GM19035 (cell line): Measurements from ENCODE around the gene KRT10.

ENCODE experiments used
- ATAC-seq: cut with Tn5 transposase; IDR thresholded peaks from one replicate; pipeline ENCODE4 v1.9.1; 2021; ENCODE audit not compliant: unreplicated experiment

Gene KRT10

DNA sequence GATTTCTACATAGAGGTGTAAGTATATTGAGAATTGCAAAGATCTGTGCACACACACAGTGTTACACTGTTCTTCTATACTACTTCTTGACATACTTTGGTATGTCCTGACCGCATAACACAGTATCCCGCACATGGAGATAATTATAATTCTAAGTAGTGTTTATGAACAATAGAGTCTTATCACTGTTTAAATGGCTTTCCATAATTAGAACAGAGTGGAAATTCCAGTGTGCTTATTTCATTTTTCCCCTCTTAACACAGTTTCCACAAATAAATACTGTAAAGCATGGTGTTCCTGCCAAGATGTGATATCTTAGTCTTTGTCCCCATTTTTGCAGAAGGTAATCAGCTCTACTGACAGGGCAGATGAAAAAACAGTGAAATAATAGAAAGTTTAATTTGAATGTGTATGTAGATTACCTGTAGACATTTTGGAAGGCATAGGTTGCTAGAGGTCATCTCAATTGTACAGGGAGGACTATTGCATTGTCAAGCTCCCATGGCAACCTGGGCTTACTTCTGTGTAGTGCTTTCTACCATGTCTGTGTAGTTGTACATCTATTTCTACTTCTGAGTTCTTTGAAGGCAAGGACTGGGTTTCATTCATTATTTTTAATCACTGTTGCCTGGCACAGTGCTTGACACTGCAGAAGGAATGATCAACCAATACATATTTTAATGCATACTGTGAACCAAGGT, 12.5 kb downstream of the KRT10 start:
- ATAC-seq: no peak

DNA sequence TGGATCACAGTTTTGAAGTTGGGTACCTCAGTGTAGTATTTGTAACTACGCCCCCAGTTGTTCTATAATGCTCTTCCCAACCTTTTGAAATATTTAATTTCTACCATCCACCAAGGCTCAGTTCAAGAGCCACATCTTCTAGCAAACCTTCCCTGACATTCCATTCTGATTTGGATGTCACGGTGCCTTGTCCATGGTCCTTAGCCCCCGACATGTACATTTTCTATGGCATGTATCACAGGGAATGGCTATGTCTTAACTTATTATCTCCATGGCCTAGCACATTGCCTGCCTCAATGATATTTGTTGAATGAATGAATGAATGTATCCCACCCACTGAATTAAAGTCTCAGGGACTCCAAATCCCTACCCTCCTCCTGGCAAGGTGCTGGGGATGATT, 16.3 kb downstream of the KRT10 start:
- ATAC-seq: no peak

DNA sequence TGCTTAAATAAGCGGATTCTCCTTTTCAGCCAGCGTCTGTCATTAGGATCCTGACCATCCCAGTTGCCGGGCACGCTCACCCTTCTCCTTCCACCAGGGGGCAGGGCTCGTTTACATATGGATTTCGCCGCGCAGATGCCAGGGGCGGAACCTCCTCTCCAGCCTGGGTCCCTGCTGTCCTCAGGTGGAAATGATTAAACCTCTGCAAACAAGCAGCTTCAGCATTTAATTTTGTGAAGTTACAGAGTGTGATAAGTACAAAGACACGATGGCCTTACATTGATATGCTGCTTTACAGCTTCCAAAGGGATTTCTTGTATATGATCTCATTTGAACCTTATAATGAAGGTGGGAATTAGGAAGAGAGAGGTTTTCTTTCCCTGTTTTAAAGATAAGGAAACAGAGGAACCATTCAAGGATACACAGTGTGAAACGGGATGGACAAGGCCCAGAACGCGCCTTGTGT, 18.8 kb downstream of the KRT10 start:
- ATAC-seq: peak; percentile 58

DNA sequence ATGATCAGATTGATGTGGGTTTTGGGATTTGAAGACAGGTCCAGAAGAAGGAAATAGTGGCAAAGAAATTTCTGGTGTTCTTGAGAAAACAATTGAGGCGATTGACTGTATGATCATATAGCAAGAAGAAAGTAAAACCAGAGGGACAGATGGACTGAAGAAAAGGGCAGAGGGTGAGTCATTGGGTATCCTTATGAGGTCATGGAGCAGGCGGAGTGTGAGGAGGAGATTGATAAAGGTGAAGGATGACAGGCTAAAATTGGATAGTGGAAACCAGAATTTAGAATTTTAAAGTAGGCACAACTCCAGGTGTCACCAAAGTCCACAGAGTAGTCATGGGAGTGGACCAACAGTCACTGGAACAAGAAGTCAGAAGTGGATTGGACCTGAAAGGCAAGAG, 21.3 kb downstream of the KRT10 start:
- no peak for ATAC-seq

DNA sequence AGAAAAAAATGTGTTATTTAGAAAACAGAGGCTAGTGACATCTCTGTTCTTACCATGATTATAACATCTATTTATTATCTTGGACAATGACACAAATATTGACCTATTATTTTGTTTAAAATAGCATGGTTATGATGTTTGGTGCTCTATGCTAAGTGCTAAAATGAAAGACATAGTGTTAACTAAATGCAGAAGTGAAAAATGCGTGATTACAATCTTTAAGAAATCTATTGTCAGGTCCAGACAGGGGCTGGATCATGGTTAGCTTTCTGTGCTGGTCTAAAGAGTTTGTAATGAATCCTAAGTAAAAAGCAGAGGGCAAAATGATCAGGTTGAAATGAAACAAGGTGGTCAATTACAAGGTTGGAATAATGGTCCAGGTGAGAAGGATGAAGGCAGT, 22.0 kb downstream of the KRT10 start:
- no peak for ATAC-seq

DNA sequence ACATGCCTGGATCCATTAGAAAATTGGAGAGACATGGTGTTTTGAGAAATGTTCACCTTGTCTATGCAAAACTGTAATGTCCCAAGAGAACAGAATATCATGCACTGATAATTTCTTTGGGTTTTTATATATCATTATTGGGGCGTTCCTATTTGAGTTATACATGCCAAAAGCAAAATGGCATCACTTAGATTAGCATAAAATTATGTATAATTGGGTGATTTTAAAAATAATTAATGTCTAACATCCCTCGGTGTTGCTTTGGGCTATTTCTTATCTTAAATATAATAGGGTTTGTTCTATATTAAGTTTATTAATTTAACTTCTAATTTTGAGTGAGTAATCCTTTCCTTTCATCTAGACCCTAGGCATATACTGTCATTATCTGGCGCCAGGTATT, 22.6 kb downstream of the KRT10 start, which contains the start of gene KRT28:
Gene KRT28 (minus strand): TSS at position 101 of the 400 bp plus-strand sequence. CDS start 66 bp downstream, at position 35.
- ATAC-seq: no peak

DNA sequence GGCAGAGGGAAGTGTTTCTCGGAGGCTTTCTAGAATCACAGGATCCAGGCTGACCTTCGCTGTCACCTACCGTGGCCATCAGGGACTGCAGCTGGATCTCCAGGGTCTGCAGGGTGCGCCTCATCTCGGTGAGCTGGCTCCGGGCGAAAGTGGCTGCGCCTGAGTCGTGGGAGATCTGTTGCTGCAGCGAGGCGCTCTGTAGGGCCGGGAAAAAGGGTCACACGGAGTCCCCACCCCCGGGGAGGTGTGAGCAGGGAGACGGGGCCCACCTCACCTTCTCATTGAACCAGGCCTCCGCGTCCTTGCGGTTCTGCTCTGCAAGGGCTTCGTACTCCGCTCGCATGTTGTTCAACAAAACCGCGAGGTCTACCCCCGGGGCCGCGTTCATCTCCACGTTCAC, 25.6 kb downstream of the KRT10 start:
- ATAC-seq: no peak

DNA sequence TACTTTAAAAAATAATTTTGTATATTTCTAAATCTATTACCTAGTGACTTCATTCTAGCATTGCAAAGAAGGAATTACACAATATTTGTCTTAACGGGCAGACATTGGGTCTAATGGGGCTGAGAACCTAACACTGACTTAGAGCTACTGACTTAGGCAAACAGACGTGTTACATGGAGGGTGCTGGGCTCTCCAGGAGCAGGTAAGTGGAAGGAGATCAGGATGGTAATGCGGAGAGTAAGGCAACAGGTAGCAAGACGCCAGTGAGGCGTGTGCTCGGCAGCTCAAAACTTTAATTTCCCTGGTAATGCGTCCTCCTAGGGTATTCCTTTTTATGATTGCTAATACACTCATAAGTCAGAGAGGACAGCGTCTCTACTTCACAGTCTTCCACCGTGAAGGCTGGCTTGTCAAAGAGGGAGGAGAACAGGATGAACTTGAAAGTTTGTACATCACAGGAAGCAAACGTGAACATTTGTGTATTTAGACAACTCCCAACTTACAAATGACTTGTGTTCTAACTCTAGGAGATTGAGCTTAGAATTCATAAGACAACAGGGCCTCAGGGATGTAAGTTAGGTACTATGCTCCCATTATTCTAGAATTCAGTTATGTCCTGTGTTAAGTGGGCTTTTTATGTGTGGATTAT, 27.3 kb downstream of the KRT10 start:
- ATAC-seq: no peak

DNA sequence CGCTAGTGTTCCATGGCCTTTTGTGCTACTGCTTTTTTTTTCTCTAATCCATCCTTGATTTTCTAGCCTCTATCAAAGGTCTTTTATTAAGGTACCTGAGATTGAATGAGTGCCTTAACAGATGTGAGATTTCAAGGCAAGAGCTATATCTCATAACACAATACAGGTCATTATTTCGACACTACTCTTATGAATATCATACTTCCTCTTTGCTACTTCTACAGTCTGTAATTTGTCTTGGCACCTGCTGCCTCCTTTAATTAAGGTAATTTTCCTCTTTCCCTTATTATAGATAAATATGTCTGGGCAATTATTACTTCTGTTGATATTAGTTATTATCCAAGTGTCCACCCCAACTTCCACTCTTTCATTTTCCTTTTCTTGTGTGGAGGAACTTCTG, 27.9 kb downstream of the KRT10 start:
- no peak for ATAC-seq

DNA sequence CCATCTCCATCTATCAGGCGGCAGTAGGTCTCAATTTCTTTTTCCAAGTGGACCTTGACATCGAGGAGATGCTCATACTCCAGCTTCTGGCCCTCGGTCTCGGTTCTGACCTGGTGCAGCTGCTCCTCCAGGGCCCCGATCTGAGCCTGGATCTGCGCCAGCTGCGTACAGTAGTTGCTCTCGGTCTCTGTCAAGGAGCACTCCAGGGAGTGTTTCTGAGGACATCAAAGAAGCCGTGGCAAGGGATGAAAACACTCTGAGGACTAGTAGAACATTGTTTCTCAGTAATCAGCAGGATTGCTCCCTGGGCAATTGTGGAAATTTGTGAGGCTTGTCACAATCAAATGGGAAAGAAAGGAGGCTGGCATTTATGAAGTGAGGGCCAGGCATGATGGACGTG, 28.6 kb downstream of the KRT10 start:
- no peak for ATAC-seq

DNA sequence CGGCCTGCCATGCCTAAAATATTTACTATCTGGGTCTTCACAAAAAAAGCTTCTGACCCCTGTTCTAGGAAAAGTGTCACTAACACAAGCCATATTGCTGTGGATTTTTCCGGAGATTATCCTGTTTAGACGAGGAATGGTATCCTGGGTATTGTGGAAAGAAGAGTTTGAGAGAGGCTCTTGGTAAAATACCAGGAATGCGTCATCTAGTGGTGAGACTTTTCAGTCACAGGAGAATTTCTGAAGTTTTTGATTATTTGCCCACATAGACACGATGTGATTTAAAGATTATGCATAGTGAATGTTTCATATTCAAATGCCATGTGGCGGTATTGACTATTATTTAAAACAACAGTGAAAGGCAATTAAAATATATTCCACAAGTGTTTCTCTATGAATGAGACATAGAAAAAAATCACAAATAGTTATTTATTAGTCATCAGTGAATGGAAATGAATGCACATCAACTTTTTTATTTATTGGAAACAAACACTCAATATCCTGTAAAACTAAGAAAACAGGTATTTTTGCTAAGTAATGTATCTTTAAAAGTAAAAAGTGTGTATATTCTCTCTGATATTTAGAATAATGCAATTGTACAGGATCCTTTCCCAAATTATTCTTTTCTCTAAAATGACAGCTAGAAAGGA, 30.5 kb downstream of the KRT10 start:
- no peak for ATAC-seq

DNA sequence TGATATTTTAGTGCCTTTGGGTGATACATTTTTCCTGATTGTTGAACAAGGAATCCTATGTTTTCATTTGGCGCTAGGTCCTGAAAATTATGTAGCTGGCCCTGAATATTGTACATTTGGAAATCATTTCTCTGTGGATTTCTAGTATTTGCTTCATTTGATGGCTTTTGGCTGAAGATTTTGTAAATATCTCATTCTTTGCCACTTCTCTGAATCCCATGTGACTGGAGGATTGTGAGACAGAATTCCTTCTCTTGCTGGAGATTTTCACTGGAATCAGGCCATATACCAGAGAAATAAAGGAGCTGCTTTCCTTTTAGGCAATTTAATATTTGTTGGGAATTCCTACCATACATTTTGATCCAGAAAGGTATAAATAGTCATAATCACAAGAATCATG, 31.3 kb downstream of the KRT10 start:
- ATAC-seq: no peak

DNA sequence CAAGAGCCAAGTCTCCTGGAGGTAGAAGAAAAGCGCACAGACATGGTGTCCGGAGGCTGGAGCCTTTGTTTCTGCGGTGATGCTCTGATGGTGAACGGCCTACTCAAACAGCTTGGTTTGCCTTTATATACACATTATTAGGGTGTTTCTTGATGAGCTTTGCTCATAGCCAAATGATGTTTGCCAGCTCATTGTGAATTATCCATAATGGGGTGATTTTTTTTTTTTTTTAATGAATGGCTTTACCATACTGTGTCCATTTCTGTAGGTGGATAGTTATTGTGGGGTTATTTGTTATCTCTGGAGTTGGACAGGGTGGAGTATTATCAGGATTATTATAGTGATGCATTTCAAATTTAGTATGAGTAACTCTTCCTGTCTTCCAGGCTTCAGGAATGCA, 40.0 kb downstream of the KRT10 start, which contains the start of gene KRT27:
Gene KRT27 (minus strand): TSS at position 101 of the 400 bp plus-strand sequence. CDS start 57 bp downstream, at position 44.
- ATAC-seq: no peak

DNA sequence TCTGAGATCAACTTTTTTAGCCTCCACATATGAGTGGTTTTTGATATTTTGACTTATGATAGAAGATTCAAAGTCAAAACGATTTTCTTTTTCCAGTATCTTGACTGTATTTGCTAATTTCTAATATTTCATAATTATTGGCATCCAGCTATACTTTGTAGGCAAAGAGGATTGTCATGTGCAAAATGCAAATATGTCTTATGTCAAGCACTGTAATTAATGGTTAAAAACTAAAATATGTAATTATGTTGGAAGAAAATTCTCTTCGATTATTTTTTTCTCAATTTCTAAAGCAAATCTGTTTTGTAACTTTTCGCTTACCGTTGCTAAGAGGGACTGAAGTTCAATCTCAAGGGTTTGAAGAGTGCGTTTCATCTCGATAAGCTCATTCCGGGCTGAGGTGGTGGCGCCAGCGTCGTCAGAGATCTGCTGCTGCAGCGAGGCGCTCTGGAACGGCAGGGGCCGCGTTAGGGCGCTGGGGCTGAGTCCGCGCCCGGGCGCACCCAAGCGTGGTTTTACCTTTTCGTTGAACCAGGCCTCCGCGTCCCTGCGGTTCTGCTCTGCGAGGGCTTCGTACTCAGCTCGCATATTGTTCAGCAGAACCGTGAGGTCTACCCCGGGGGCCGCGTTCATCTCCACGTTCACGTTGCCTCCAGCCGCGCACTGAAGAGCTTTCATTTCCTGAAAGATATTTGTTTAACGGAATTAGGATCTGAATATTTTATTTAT, 43.1 kb downstream of the KRT10 start:
- ATAC-seq: no peak

DNA sequence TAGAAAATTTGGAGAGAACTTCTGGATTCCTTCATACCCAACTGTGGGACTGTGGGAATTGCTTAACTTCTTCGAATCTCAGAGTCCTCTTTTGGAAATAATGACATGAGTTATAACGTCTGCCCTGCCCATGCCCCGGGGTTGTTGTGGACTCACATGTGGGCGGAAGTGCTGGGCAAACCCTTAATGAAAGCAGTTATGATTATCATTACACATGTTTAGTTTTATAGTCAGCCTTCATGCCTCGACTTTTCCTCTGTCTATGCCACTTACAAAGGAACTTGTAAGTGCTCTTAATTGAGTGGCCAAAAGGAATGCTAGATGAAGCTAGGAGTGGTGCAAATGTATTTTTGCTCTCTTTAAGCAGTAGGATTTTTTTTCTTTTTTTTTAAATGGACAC, 44.0 kb downstream of the KRT10 start:
- no peak for ATAC-seq

DNA sequence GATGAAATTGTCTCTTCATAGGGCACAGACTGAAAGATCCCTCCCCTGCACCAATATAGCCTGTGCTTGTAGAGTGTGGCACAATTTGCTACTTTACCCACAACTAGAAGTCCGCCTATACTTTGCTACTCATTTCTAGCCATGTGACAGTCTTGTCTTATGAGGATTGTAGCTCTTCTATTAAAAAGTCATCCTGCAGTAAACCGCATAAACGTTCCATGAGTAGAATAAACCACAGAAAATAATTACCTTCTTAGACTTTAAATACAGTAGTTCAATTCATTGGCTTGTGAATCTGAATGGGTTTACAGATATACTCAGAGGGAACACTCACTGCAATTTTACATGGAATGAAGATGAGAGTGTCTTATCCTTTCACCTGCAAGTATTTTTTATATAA, 44.4 kb downstream of the KRT10 start:
- ATAC-seq: no peak

DNA sequence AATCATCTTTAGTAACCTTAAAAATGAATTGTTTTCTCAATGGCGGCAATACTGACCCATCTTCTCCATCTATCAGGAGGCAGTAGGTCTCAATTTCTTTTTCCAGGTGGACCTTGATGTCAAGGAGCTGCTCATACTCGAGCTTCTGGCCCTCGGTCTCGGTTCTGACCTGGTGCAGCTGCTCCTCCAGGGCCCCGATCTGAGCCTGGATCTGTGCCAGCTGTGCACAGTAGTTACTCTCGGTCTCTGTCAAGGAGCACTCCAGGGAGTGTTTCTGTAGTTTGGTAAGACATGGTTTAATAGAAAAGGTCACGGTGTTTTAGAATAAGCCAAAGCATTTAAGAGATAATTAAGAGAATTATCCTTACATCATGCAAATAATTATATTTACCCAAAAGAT, 45.0 kb downstream of the KRT10 start:
- ATAC-seq: no peak

DNA sequence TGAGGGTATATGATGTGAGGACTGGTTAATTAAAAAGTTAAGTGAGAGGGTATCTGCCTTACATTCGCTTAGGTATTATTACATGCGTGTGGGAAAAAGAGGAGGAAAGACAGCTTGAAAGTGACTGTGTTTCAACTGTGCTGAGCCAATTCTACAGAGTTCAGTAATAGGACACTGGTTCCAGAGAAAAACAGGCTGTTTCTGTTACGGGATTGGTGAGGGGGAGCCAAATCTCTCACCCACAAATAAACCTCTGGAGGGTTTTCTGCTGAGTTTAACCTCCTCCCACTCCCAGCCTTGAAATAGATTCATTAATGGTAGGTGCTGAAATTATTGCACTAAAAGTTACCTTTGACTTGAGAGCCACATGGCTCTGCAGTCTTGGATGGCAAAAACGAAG, 46.5 kb downstream of the KRT10 start:
- no peak for ATAC-seq

DNA sequence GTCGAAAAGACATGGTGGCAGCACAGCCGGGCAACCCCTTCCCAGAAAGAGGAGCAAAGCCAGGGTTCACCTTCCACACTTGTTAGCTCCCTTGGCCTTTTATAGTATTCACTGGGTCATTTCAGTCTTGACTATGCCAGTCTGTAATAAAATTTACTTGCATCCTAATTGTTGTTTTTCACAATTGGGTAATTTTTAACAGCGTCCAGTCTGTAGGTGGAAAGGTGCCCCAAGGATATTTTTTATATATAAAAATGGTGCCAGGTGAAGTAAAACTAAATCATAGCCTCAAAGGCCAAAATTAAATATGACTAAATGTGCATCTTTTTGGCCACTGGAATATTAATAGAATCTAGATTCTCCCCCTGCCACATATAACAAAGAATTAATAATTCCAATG, 50.3 kb downstream of the KRT10 start, which contains the start of gene KRT26:
Gene KRT26 (minus strand): TSS at position 101 of the 400 bp plus-strand sequence. CDS start 88 bp downstream, at position 13.
- ATAC-seq: no peak
